Adipocyte (in vitro differentiated cells): ENCODE results near the gene BABAM2.
A peak's percentile ranks its signal among the peaks of the same experiment; 100 is the strongest.
"Not testable (repeated sequence)": the region's sequence is repeated elsewhere in the genome, so short reads cannot be mapped to it uniquely, and the experiment has no call there.

Source experiments
- DNase-seq: peaks from one replicate; pipeline ENCODE4 v3.0.0-alpha.2; 2015; ENCODE audit warnings: low read depth
- H3K27me3 ChIP-seq: replicated peaks from 2 replicates; pipeline ENCODE4 v1.7.0; 2013; ENCODE audit warnings: mild to moderate bottlenecking, low read length, moderate library complexity; ENCODE audit not compliant: control insufficient read depth, insufficient read depth
- H3K36me3 ChIP-seq: 2 replicates; pipeline ENCODE4 v1.7.0; 2013; ENCODE audit warnings: low read length, mild to moderate bottlenecking, moderate library complexity; ENCODE audit not compliant: control insufficient read depth, insufficient read depth, severe bottlenecking
- H3K4me1 ChIP-seq: 2 replicates; pipeline ENCODE4 v1.7.0; 2013; ENCODE audit warnings: mild to moderate bottlenecking, low read length, moderate library complexity; ENCODE audit not compliant: control insufficient read depth, insufficient read depth
- H3K4me3 ChIP-seq: 2 replicates; pipeline ENCODE4 v1.7.0; 2013; ENCODE audit warnings: mild to moderate bottlenecking, low read length, moderate library complexity
- H3K9ac ChIP-seq: 2 replicates; pipeline ENCODE4 v1.7.0; 2013; ENCODE audit warnings: mild to moderate bottlenecking, low read length, moderate library complexity
- H3K9me3 ChIP-seq: 2 replicates; pipeline ENCODE4 v1.7.0; 2013; ENCODE audit warnings: mild to moderate bottlenecking, low read length, moderate library complexity; ENCODE audit not compliant: control insufficient read depth

The BABAM2 gene

GRCh38 chr2:27964067-27964466, 73.5 kb downstream of the BABAM2 start:
- Histone ChIP-seq H3K4me1 (peaks cover 43% of the 10 kb centered on the region), H3K9me3 (no peaks in the 10 kb centered on the region), H3K9ac (no peak overlapping the region), H3K36me3 (no peaks in the 10 kb centered on the region), H3K27me3 (no peaks in the 10 kb centered on the region), H3K4me3 (no peak overlapping the region)
- no peak for DNase-seq

GRCh38 chr2:27965841-27966240, 75.3 kb downstream of the BABAM2 start:
- Histone ChIP-seq H3K4me1 (peaks cover 26% of the 10 kb centered on the region), H3K9ac (no peak overlapping the region), H3K27me3 (no peaks in the 10 kb centered on the region), H3K36me3 (no peaks in the 10 kb centered on the region), H3K9me3 (peaks cover 3% of the 10 kb centered on the region), H3K4me3 (no peak overlapping the region)
- no peak for DNase-seq

GRCh38 chr2:27966466-27966865, 75.9 kb downstream of the BABAM2 start:
- Histone ChIP-seq H3K27me3 (no peaks in the 10 kb centered on the region), H3K36me3 (no peaks in the 10 kb centered on the region), H3K4me3 (peak overlapping the region; percentile 55), H3K4me1 (peaks cover 19% of the 10 kb centered on the region), H3K9me3 (peaks cover 3% of the 10 kb centered on the region), H3K9ac (peak overlapping the region; percentile 67)
- no peak for DNase-seq

GRCh38 chr2:27967076-27967475, 76.5 kb downstream of the BABAM2 start:
- H3K4me1 ChIP-seq: peaks cover 19% of the 10 kb centered on the region
- no peak for DNase-seq
- H3K4me3 ChIP-seq: peak overlapping the region; percentile 55
- H3K9ac ChIP-seq: peak overlapping the region; percentile 67
- no peaks in the 10 kb centered on the region for H3K36me3 ChIP-seq
- H3K27me3 ChIP-seq: no peaks in the 10 kb centered on the region
- H3K9me3 ChIP-seq: peaks cover 3% of the 10 kb centered on the region

- not testable (repeated sequence) for H3K4me3 ChIP-seq, H3K36me3 ChIP-seq, H3K9me3 ChIP-seq, DNase-seq, H3K9ac ChIP-seq, H3K27me3 ChIP-seq
- peaks cover 19% of the 10 kb centered on the region for H3K4me1 ChIP-seq
Observed at GRCh38 chr2:27968045-27968444, 77.5 kb downstream of the BABAM2 start.

- not testable (repeated sequence) for H3K27me3 ChIP-seq, H3K9ac ChIP-seq, H3K4me3 ChIP-seq, DNase-seq, H3K36me3 ChIP-seq, H3K9me3 ChIP-seq
- peaks cover 19% of the 10 kb centered on the region for H3K4me1 ChIP-seq
Observed at GRCh38 chr2:27968957-27969356, 78.4 kb downstream of the BABAM2 start.

GRCh38 chr2:27972311-27972710, 81.8 kb downstream of the BABAM2 start:
- DNase-seq: no peak
- H3K4me1 ChIP-seq: peaks cover 2% of the 10 kb centered on the region
- H3K4me3 ChIP-seq: no peak overlapping the region
- no peaks in the 10 kb centered on the region for H3K27me3 ChIP-seq
- no peak overlapping the region for H3K9ac ChIP-seq
- H3K9me3 ChIP-seq: peaks cover 3% of the 10 kb centered on the region
- H3K36me3 ChIP-seq: no peaks in the 10 kb centered on the region

- Histone ChIP-seq H3K9ac (no peak overlapping the region), H3K27me3 (no peaks in the 10 kb centered on the region), H3K4me3 (no peak overlapping the region), H3K4me1 (peaks cover 12% of the 10 kb centered on the region), H3K9me3 (peaks cover 3% of the 10 kb centered on the region), H3K36me3 (no peaks in the 10 kb centered on the region)
- peak; percentile 41 for DNase-seq
Observed at GRCh38 chr2:27973592-27973991, 83.1 kb downstream of the BABAM2 start.

DNA sequence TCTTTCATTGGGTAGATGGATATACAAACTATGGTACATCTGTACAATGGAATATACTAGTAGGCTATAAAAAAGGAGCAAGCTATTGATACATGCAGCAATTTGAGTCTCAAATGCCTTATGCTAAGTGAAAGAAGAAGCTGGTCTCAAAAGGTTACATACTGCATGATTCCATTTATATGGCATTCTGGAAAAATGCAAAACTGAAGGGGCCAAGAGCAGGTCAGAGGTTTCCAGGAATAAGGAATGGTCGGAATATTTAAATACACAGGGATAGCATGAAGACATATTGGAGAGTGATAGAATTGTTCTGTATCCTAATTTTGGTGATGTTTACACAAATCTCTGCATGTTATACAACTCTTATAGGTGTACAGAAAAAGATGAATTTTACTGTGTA, 85.8 kb downstream of the BABAM2 start:
- Histone ChIP-seq H3K9me3 (no peaks in the 10 kb centered on the region), H3K27me3 (no peaks in the 10 kb centered on the region), H3K4me1 (peaks cover 12% of the 10 kb centered on the region), H3K4me3 (no peak overlapping the region), H3K36me3 (no peaks in the 10 kb centered on the region), H3K9ac (no peak overlapping the region)
- DNase-seq: no peak

DNA sequence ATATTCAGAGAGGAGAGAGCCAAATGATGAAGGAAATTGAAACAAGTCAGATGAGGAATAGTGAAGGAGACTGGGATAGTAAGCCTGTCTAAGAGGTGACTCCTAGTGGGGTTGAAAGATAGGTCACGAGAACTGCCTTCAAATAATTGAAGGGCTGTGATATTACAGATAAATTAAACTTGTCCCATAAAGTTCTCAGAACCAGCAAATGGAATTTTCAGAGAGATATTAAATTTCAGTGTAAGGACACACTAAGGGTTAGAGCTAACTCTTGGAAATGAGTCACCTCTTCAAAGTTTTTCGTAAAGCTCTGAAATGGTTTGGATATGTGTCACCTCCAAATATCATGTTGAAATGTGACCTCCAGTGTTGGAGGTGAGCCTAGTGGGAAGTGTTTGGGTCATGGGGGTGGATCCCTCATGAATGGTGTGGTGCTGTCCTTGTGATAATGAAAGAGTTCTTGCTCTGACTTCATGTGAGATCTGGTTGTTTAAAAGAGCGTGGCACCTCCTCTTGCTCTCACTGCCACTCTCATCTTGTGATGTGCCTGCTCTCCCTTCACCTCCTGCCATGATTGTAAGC, 87.3 kb downstream of the BABAM2 start:
- Histone ChIP-seq H3K9ac (peak overlapping the region; percentile 55), H3K4me3 (peak overlapping the region; percentile 57), H3K27me3 (no peaks in the 10 kb centered on the region), H3K36me3 (no peaks in the 10 kb centered on the region), H3K4me1 (peaks cover 12% of the 10 kb centered on the region), H3K9me3 (no peaks in the 10 kb centered on the region)
- DNase-seq: peak; percentile 82

DNA sequence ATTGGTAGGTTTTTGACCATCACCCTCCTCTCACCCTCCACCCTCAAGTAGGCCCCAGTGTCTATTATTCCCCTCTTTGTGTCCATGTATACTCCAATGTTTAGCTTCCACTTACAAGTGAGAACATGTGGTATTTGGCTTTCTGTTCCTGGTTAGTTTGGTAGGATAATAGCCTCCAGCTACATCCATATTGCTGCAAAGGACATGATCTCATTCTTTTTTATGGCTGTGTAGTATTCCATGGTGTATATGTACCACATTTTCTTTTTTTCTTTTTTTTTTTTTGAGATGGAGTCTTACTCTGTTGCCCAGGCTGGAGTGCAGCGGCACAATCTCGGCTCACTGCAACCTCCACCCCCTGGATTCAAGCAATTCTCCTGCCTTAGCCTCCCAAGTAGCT, 88.2 kb downstream of the BABAM2 start:
- H3K36me3 ChIP-seq, H3K4me3 ChIP-seq, H3K9ac ChIP-seq, H3K9me3 ChIP-seq, DNase-seq, H3K27me3 ChIP-seq: not testable (repeated sequence)
- peaks cover 12% of the 10 kb centered on the region for H3K4me1 ChIP-seq

- no peaks in the 10 kb centered on the region for H3K27me3 ChIP-seq
- no peaks in the 10 kb centered on the region for H3K9me3 ChIP-seq
- no peak for DNase-seq
Observed at GRCh38 chr2:27980242-27980641, 89.7 kb downstream of the BABAM2 start.

More at GRCh38 chr2:27980242-27980641, 89.7 kb downstream of the BABAM2 start:
- Histone ChIP-seq H3K4me3 (no peak overlapping the region), H3K9ac (no peak overlapping the region), H3K4me1 (peaks cover 12% of the 10 kb centered on the region), H3K36me3 (no peaks in the 10 kb centered on the region)
